ENCODE data around the gene NEURL1. TPM values are rescaled to one million over a fixed set of nuclear protein-coding genes. Genes with fewer than 3 reads are reported as not detected.

The NEURL1 gene
- total and polyA plus RNA-seq, 2 experiments from 2014 or later = 2.7 to 3.5 TPM

- Histone ChIP-seq H3K36me3 (no peaks in the 10 kb centered on the region), H3K27me3 (no peaks in the 10 kb centered on the region), H3K4me3 (no peak overlapping the region), H3K9me3 (ENCODE audit: low read depth) (no peaks in the 10 kb centered on the region), H3K27ac (no peak overlapping the region), H3K4me1 (ENCODE audit: low read depth) (no peaks in the 10 kb centered on the region)
- TF ChIP-seq, protein P1, sequence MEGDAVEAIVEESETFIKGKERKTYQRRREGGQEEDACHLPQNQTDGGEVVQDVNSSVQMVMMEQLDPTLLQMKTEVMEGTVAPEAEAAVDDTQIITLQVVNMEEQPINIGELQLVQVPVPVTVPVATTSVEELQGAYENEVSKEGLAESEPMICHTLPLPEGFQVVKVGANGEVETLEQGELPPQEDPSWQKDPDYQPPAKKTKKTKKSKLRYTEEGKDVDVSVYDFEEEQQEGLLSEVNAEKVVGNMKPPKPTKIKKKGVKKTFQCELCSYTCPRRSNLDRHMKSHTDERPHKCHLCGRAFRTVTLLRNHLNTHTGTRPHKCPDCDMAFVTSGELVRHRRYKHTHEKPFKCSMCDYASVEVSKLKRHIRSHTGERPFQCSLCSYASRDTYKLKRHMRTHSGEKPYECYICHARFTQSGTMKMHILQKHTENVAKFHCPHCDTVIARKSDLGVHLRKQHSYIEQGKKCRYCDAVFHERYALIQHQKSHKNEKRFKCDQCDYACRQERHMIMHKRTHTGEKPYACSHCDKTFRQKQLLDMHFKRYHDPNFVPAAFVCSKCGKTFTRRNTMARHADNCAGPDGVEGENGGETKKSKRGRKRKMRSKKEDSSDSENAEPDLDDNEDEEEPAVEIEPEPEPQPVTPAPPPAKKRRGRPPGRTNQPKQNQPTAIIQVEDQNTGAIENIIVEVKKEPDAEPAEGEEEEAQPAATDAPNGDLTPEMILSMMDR (IDR thresholded peaks at IDR 0.05; ENCODE audit: low read depth, low read length) = no peak
- peak in 1 of 2 donors; percentile 45 for DNase-seq (ENCODE audit: low read depth in 1 of 2, low spot score in 1 of 2)
Observed at GRCh38 chr10:103473261-103473671, 20.2 kb upstream of the NEURL1 start.

DNA sequence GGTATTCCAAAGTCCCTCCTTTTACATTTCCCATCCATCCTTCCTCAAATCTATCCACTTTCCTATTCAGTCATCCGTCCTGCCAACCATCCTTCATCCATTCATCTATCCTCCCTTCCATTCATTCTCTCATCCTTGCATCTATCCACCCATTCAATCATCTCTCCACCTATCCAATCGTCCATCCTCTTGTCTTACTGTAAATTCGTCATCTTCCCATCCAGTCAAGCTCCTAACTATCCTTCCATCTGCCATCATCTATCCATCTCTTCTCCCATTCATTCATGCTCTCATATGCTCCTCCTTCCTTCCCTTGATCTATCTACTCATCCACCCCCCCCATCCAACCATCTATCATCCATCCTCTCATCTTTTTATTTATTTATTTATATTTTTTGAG is 19.4 kb upstream of the NEURL1 start:
- TF ChIP-seq, protein P1 (IDR thresholded peaks at IDR 0.05; ENCODE audit: low read depth, low read length) = no peak
- no peak overlapping the region for H3K4me3 ChIP-seq
- H3K4me1 ChIP-seq (ENCODE audit: low read depth) = no peaks in the 10 kb centered on the region

DNA sequence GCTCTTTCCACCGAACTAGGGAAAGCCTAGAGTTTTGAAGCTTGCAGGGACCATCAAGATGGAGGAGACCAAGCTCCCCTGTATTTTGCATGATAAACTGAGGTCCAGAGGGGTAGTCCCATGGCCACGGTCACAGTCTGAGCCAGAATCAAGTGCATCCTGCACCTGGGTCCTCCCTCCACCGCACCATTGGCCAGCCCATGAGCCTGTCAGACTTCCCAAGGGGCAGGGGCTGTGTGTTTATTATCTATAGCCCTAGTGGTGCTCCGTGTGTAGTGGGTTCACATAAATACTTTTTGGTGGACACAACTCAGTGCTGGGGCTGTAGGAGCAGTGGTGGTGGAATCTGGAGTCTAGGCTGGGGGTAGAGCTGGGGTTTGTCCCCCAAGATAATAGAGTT is 18.1 kb upstream of the NEURL1 start:
- TF ChIP-seq, protein P1 (IDR thresholded peaks at IDR 0.05; ENCODE audit: low read depth, low read length) = no peak
- H3K27me3 ChIP-seq = no peaks in the 10 kb centered on the region
- H3K4me1 ChIP-seq (ENCODE audit: low read depth) = no peaks in the 10 kb centered on the region
- no peak for DNase-seq (ENCODE audit: low read depth in 1 of 2, low spot score in 1 of 2)
- no peak overlapping the region for H3K27ac ChIP-seq
- no peaks in the 10 kb centered on the region for H3K9me3 ChIP-seq (ENCODE audit: low read depth)
- H3K36me3 ChIP-seq = no peaks in the 10 kb centered on the region
- H3K4me3 ChIP-seq = no peak overlapping the region

More for the DNA sequence above, 19.4 kb upstream of the NEURL1 start:
- DNase-seq (ENCODE audit: low read depth in 1 of 2, low spot score in 1 of 2) = no peak
- no peak overlapping the region for H3K27ac ChIP-seq
- no peaks in the 10 kb centered on the region for H3K9me3 ChIP-seq (ENCODE audit: low read depth)
- no peaks in the 10 kb centered on the region for H3K27me3 ChIP-seq
- H3K36me3 ChIP-seq = no peaks in the 10 kb centered on the region

DNA sequence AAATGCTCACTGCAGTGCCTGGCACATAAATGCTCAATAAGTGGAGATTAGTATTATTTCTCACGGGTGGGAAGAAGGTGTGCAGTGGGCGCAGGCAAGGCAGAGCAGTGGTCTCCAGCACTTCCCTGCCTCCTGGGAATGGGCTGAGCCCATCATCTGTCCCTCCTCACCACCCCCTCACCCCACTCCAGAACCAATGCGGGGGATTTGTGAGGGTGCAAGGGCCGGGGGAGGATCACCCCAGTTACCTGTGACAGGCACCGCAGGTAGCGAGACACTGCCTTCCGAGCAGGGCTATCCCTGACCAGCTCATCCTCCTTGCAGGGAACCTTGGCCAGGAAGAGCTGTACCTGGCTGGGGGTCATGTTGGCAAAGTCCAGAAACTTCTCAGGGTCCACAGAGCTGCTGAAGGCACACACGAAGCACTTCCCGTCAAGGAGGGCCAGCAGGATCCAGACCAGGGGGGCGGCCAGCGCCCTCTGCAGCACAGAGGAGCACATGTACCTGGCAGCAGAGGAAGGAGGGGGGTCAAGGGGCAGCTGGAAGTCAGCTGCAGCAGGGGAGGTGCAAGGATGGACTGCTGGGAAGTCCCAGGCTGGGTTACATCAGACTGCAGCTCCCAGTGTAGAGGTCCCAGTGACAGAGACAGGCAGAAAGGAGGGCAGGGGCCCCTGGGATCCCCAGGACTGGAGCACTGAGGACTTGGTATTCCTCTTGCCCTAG is 17.3 kb upstream of the NEURL1 start:
- Histone ChIP-seq H3K27ac (no peak overlapping the region), H3K27me3 (no peaks in the 10 kb centered on the region), H3K4me1 (ENCODE audit: low read depth) (no peaks in the 10 kb centered on the region), H3K36me3 (no peaks in the 10 kb centered on the region), H3K4me3 (no peak overlapping the region), H3K9me3 (ENCODE audit: low read depth) (no peaks in the 10 kb centered on the region)
- DNase-seq (ENCODE audit: low read depth in 1 of 2, low spot score in 1 of 2) = peak; percentile 39 to 41
- TF ChIP-seq, protein P1 (IDR thresholded peaks at IDR 0.05; ENCODE audit: low read depth, low read length) = peak; percentile 33

DNA sequence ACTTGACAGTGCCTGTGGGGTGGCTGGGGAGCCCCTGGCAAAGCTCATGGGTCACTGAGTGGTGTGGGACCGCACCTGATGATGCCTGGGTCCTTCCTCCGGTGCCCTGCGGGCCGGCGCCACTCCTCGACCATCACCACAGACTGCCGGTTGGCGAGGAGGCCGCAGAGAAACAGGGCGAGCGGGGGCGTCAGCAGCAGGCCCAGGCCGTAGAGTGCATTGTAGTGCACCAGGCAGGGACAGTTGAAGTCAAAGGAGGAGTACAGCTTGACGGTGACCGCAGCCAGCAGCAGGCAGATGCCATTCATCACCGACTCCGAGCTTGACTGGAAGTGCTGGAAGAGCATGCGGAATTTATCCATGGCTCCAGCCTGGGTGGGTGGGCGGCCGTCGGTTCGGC is 14.8 kb upstream of the NEURL1 start:
- TF ChIP-seq, protein P1 (IDR thresholded peaks at IDR 0.05; ENCODE audit: low read depth, low read length) = no peak

More for the DNA sequence above, 14.8 kb upstream of the NEURL1 start:
- H3K27me3 ChIP-seq = no peaks in the 10 kb centered on the region
- no peaks in the 10 kb centered on the region for H3K4me1 ChIP-seq (ENCODE audit: low read depth)
- no peak for DNase-seq (ENCODE audit: low read depth in 1 of 2, low spot score in 1 of 2)
- H3K27ac ChIP-seq = no peak overlapping the region
- no peak overlapping the region for H3K4me3 ChIP-seq
- no peaks in the 10 kb centered on the region for H3K36me3 ChIP-seq
- H3K9me3 ChIP-seq (ENCODE audit: low read depth) = no peaks in the 10 kb centered on the region

Data from cardiac muscle cell (in vitro differentiated cells and primary cell).